ENCODE measurements around the gene RSPRY1.

- TF ChIP-seq CTCF (IDR thresholded peaks at IDR 0.05) (no peak), POLR2A (IDR thresholded peaks at IDR 0.05) (no peak), EP300 (IDR thresholded peaks at IDR 0.05) (no peak)
These were observed 71.4 kb downstream of the RSPRY1 start for GRCh38 chr16:57257455-57258070.

Measured in ovary (tissue), 3 donors.